ENCODE results near the gene C4orf17. TPM values are rescaled to one million over a fixed set of nuclear protein-coding genes. Genes with fewer than 3 reads are reported as not detected.

Gene C4orf17
- total RNA-seq, 1 experiment from 2014 or later, result not detected

GRCh38 chr4:99504804-99505502 is 5.9 kb upstream of the C4orf17 start:
- Mint-ChIP-seq H3K27ac (no peak overlapping the region), H3K4me3 (no peak overlapping the region), H3K27me3 (ENCODE audit: low read depth) (no peaks in the 10 kb centered on the region; the same call in 1 of the 2 replicates), H3K4me1 (peaks cover 4% of the 10 kb centered on the region), H3K36me3 (no peaks in the 10 kb centered on the region), H3K9me3 (peaks cover 28% of the 10 kb centered on the region)
- no peak for ATAC-seq
- TF ChIP-seq ZBTB43 (CRISPR knock-in tag; IDR thresholded peaks at IDR 0.05) (no peak), ZNF423 (CRISPR knock-in tag; IDR thresholded peaks at IDR 0.05) (no peak)
- no peak for DNase-seq (ENCODE audit: low spot score)
- ChIA-PET CTCF (interaction anchor here (0.6 kb wide), 1 partner anchor 874 kb away, joined by 3 read pairs; no protein-coding TSS in a partner anchor), POLR2A (interaction anchor here (0.5 kb wide), 1 partner anchor 19 kb away, joined by 9 read pairs; no protein-coding TSS in a partner anchor)

GRCh38 chr4:99506781-99507180 is 4.0 kb upstream of the C4orf17 start:
- H3K27ac Mint-ChIP-seq, result no peak overlapping the region
- peaks cover 28% of the 10 kb centered on the region for H3K9me3 Mint-ChIP-seq
- peaks cover 4% of the 10 kb centered on the region for H3K4me1 Mint-ChIP-seq
- DNase-seq (ENCODE audit: low spot score) (no peak), ATAC-seq (no peak)
- ChIA-PET POLR2A (no interaction called here), CTCF (no interaction called here)
- H3K36me3 Mint-ChIP-seq, result no peaks in the 10 kb centered on the region
- no peaks in the 10 kb centered on the region; the same call in 1 of the 2 replicates for H3K27me3 Mint-ChIP-seq (ENCODE audit: low read depth)
- TF ChIP-seq FOXP1 (CRISPR knock-in tag; IDR thresholded peaks at IDR 0.05; ENCODE audit: borderline replicate concordance) (no peak), GRHL2 (CRISPR knock-in tag; IDR thresholded peaks at IDR 0.05; ENCODE audit: insufficient replicate concordance, severe bottlenecking) (no peak), ZNF671 (CRISPR knock-in tag; IDR thresholded peaks at IDR 0.05) (no peak), CREM (CRISPR knock-in tag; IDR thresholded peaks at IDR 0.05) (no peak), NR2C2 (CRISPR knock-in tag; IDR thresholded peaks at IDR 0.05) (no peak), ZNF423 (CRISPR knock-in tag; IDR thresholded peaks at IDR 0.05) (no peak), ZNF138 (CRISPR knock-in tag; conservative IDR thresholded peaks at IDR 0.05) (no peak), NR1H2 (CRISPR knock-in tag; IDR thresholded peaks at IDR 0.05) (no peak), SP1 (CRISPR knock-in tag; conservative IDR thresholded peaks at IDR 0.05) (no peak), PRRX2 (CRISPR knock-in tag; IDR thresholded peaks at IDR 0.05) (no peak), ZNF317 (CRISPR knock-in tag; IDR thresholded peaks at IDR 0.05; ENCODE audit: borderline replicate concordance, low read depth) (no peak), USF1 (CRISPR knock-in tag; IDR thresholded peaks at IDR 0.05) (no peak), ATF3 (CRISPR knock-in tag; conservative IDR thresholded peaks at IDR 0.05) (no peak), E2F5 (CRISPR knock-in tag; IDR thresholded peaks at IDR 0.05) (no peak), TP53 (CRISPR knock-in tag; IDR thresholded peaks at IDR 0.05) (no peak), ZNF281 (CRISPR knock-in tag; IDR thresholded peaks at IDR 0.05) (no peak)
- H3K4me3 Mint-ChIP-seq, result no peak overlapping the region
